22Rv1 (cell line): ENCODE data around the gene LRRC27.

Experiments
- H3K27ac ChIP-seq: fragments of 450-650 bp; 2 replicates; pipeline ENCODE4 v1.5.1; 2017
- ZFX ChIP-seq: fragments of 450-650 bp; IDR thresholded peaks from 2 replicates; pipeline ENCODE4 v1.6.1; 2017; ENCODE audit warnings: antibody characterized with exemption, borderline replicate concordance
- TF ChIP-seq, protein P1 (sequence below): fragments of 450-650 bp; IDR thresholded peaks from 2 replicates; pipeline ENCODE4 v1.5.1; 2017; ENCODE audit warnings: mild to moderate bottlenecking

LRRC27 gene

DNA sequence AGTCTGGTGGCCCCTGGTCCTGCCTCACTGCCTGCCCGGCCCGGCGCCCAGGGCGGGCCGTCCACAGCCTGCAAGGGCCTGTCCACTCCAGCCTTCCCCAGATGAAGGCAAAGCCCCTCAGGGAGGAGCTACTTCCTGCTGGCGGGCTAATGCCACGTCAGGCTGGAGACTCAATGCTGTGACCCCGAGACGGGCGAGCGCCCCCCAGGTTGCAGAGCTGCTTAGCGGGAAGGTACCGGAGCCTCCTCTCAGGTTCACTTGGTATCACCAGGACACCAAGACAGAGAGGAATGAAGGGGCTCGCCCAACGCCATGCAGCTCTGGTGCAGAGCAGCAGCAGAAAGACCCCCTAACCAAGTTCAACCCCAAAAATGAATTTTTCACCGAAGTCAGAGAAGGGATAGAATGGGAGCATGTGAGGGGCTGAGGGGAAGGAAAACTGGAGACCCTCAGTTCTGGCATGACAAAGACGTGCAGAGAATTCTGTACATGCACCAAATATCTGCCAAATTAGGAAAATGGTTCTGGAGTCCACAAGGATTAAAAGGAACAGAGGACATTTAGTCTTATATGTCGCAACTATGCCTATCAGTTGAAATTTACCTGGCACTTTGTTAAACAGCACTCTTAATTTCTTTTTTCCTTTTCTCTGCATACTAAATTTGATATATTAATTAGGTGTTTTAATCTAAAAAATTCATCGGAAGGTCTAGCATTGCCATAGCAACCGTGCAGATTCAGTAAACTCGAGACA lies 27.1 kb upstream of the LRRC27 start:
- H3K27ac ChIP-seq: no peak overlapping the region
- no peak for TF ChIP-seq ZFX
- TF ChIP-seq, protein P1, sequence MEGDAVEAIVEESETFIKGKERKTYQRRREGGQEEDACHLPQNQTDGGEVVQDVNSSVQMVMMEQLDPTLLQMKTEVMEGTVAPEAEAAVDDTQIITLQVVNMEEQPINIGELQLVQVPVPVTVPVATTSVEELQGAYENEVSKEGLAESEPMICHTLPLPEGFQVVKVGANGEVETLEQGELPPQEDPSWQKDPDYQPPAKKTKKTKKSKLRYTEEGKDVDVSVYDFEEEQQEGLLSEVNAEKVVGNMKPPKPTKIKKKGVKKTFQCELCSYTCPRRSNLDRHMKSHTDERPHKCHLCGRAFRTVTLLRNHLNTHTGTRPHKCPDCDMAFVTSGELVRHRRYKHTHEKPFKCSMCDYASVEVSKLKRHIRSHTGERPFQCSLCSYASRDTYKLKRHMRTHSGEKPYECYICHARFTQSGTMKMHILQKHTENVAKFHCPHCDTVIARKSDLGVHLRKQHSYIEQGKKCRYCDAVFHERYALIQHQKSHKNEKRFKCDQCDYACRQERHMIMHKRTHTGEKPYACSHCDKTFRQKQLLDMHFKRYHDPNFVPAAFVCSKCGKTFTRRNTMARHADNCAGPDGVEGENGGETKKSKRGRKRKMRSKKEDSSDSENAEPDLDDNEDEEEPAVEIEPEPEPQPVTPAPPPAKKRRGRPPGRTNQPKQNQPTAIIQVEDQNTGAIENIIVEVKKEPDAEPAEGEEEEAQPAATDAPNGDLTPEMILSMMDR: no peak

DNA sequence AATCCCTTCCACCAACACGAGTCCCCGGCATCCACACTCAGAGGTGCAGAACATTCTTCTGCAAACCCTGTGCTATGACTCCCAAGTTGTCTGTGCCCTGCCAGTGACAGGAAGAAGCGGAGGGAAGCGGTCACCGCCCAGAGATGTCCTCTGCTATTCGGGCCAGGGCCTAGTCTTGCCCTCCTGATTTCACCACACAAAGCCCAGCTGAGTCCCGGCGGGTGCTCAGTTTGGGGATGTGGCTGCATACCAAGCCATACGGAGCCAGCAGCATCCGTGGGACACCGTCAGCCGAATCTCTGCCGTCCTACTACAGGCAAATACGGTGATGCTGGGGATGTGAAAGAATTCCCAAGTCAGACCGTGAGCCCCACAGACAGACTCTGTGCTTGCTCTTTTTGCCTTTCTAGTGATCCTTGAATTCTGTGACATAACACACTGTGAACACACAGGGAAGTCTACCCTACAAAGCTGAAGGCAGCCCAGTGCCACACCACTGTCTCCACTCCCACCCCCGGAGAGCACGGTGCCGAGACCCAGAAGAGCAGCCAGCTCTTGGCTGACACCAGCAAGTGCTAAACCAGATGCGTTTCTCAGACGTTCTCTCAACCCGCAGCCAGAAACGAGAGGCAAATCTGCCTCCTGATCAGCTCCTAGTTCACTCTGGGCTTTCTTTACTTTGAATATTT lies 26.2 kb upstream of the LRRC27 start:
- TF ChIP-seq, protein P1: no peak
- no peak for TF ChIP-seq ZFX
- no peak overlapping the region for H3K27ac ChIP-seq

DNA sequence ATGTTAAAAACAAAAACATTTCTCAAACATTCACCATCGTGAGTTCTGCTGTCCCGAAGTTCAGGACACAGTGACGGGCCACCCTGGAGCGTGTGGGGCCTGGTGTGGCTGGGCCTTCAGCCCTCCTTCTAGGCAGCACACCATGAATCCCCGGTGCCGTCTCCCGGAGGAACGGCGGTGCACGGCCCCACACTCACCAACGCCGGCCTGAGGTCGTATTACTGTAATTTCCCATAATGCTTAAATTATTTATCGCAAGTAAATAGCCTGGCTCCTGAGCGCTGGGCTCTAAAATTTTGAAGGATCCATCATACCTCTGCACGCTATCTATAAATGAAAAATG lies 25.7 kb upstream of the LRRC27 start:
- no peak overlapping the region for H3K27ac ChIP-seq
- TF ChIP-seq, protein P1: no peak
- TF ChIP-seq ZFX: no peak

- TF ChIP-seq ZFX: no peak
- no peak overlapping the region for H3K27ac ChIP-seq
Observed at GRCh38 chr10:132306864-132307751, 24.9 kb upstream of the LRRC27 start.

DNA sequence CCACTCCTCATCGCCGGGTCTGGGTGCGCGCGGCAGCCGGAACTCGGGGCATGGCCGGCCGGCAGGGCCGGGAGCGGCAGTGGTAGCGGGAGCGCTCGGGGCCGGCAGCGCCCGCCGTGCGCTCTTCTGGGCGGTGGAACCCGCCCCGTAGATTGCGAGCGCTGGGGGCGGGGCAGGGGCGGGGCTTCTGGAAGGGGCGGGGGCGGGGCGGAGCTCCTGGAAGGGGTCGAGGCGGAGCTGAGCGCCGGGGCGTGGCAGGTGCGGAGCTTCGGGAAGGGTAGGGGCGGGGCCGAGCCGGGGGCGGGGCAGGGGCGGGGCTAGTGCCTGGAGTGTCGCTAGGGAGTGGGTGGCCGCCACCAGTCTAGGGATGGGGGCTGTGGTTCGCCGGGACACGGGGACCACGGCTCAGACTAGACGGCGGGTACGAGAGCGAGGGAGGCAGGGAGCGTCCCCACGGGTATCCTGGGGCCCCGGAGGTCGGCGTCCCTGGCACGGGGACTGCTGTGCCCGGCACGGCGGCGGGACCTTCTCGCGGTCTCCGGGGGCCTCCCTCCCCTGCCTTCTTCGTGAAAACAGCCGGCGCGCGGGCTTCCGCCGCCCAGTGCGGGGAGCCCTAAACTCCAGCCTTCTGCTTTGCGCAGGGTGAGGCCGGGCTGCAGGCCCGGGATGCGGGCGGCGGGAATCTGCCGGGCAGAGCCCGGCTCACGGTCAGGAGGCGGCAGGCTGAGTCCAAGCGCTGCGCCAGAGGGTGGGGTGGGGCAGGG lies 24.0 kb upstream of the LRRC27 start, which contains the start of gene STK32C:
Gene STK32C (minus strand): TSS at position 128 of the 764 bp plus-strand sequence. CDS start 117 bp downstream, at position 11.
- H3K27ac ChIP-seq: no peak within 1 kb of the TSS

DNA sequence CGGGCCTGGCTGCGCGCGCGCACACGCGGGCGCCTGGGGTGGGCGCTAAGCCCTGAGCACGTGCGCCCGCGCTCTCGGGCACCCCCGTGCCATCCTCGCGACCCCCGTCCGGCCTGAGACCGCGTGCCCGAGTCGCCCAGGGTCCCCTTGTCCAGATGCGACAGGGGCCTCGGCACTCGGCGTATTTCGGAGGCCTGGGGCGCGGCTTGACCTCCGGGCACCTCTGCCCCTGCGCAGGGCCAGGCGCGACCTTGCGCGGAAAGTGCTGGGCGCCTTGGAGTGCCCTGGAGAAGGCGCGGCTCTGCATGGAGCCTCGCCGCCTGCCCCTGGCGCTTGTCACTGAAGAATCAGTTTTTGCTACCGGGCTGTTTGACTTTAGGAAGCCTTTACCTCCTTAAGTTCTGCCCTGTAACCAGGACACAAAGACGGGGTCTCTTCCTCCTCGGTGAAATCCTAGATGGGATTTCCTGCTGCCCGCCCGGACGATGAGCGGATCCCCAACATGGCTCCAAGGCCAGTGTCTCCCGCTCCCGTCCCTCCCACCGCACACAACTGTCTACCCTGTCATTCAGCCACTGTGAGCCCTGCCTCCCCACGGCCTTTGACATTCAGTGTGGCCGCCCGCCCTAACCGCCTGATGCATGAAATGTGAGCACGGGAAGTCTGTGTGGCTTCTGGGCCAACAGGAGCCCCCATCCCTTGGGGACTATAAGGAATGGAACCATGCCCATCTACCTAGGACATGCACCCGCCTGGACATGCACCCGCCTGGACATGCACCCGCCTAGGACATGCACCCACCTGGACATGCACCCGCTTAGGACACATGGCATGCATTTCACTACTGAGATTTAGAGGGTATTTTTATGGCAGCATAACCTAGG lies 23.2 kb upstream of the LRRC27 start:
- no peak for TF ChIP-seq ZFX
- no peak overlapping the region for H3K27ac ChIP-seq

More for the DNA sequence above, 24.0 kb upstream of the LRRC27 start, which contains the start of gene STK32C:
- TF ChIP-seq ZFX: no peak
- TF ChIP-seq, protein P1: no peak

- TF ChIP-seq ZFX: no peak
- TF ChIP-seq, protein P1: no peak
- H3K27ac ChIP-seq: no peak overlapping the region
Observed at GRCh38 chr10:132309471-132309865, 22.5 kb upstream of the LRRC27 start.
